Right atrium auricular region (tissue), 2 donors: ENCODE data around the gene PRKAG1. TPM values are rescaled to one million over a fixed set of nuclear protein-coding genes. Genes with fewer than 3 reads are reported as not detected.

Source experiments
- DNase-seq: peaks from one replicate; pipeline ENCODE4 v3.0.0-alpha.2; 2019; ENCODE audit warnings: low spot score
- H3K27ac ChIP-seq, 2 donors: fragments of 200-600 bp; sonication (generic); 1 replicate in 1 of 2; 2 replicates in 1 of 2; pipeline ENCODE4 v1.5.1; 2016 to 2019
- H3K27me3 ChIP-seq, 2 donors: fragments of 200-600 bp; sonication (generic); one replicate each; pipeline versions ENCODE4 v1.5.1 to v1.6.0; 2017 to 2019
- H3K36me3 ChIP-seq: fragments of 200-600 bp; sonication (generic); one replicate; pipeline ENCODE4 v1.5.1; 2016
- H3K4me1 ChIP-seq, 2 donors: fragments of 200-600 bp; sonication (generic); one replicate each; pipeline versions ENCODE4 v1.5.1 to v1.6.0; 2017 to 2019
- H3K4me3 ChIP-seq, 2 donors: fragments of 200-600 bp; sonication (generic); 1 replicate in 1 of 2; 2 replicates in 1 of 2; pipeline ENCODE4 v1.5.1; 2017 to 2019; ENCODE audit warnings: mild to moderate bottlenecking in 1 of 2, moderate library complexity in 1 of 2
- H3K9me3 ChIP-seq, 2 donors: fragments of 200-600 bp; sonication (generic); one replicate each; pipeline ENCODE4 v1.5.1; 2019
- CTCF ChIP-seq, 2 donors: fragments of 200-600 bp; sonication (generic); IDR thresholded peaks; one replicate each; pipeline ENCODE4 v1.5.1; 2019; ENCODE audit warnings: antibody characterized with exemption in 2 of 2
- total RNA-seq, 2 donors: library from RNA; depleted of rRNA; stranded (reverse); fragments of >200 nt; gene quantifications; one replicate each; pipeline ENCODE4 v1.1.0, GENCODE V29; 2016

The PRKAG1 gene
- total RNA-seq, 2 donors from 2014 or later = 68.5 to 74.8 TPM

DNA sequence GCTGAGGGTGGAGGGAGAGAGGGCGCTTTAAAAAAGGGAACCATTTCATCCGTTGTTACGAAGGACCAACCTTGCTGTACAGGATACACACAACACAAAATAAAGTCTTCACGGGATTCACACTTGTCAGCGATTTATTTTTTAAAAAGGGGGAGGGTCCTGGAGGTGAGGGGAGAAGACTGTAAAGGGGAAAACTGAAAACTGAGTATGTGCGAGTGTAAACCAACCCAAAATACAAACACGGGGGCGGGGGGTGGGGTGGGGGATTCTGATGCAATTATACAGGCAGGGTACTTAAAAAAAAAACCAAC, 499 bp upstream of the PRKAG1 start:
- Histone ChIP-seq H3K4me3 (peak overlapping the region; percentile 80 to 81), H3K4me1 (peaks cover 0 to 52% of the 10 kb centered on the region in 2 donors), H3K36me3 (peaks cover 33% of the 10 kb centered on the region), H3K27me3 (no peaks in the 10 kb centered on the region), H3K27ac (peak overlapping the region; percentile 93 to 97), H3K9me3 (no peaks in the 10 kb centered on the region)
- no peak for TF ChIP-seq CTCF (IDR thresholded peaks at IDR 0.05)
- no peak for DNase-seq

DNA sequence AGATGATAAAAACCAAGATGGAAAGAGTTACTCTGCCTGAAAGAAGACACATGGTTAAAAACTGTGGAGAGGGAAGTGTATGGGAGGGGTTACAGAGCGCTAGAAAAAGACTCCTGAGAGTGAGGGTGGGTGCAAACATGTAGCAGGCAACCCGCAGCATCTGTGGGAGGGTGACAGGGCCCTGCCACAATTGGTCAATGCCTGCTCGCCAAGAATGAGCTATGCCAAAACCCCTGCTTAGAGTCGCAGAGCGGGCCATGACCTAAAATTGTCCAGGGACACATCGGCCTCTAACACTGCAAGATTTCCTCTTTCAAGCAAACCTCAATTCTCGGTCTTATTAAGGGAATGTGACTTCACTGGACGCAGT, 700 bp downstream of the PRKAG1 start:
- H3K27ac ChIP-seq = peak overlapping the region; percentile 93 to 97
- peaks cover 0 to 61% of the 10 kb centered on the region in 2 donors for H3K4me1 ChIP-seq
- H3K9me3 ChIP-seq = no peaks in the 10 kb centered on the region
- peak overlapping the region; percentile 80 to 81 for H3K4me3 ChIP-seq
- peaks cover 22% of the 10 kb centered on the region for H3K36me3 ChIP-seq
- no peak for TF ChIP-seq CTCF (IDR thresholded peaks at IDR 0.05)
- DNase-seq = no peak
- H3K27me3 ChIP-seq = no peaks in the 10 kb centered on the region

DNA sequence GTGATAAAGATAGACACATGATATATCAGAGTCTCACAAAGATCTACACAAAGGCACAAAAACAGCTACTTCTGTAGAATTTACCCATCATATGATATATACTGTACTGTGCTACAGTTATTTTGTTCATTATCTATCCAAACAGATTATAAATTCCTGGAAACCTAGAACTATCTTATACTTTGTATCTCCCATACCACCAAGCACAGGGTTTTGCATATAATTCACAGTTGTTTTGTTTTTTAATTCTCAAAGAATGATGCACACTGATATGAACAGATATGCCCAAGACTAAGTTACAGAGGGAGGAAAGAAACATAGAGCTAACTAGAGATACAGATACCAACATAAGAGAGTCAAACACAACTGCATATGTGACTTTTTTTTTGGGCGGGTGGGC, 3.4 kb downstream of the PRKAG1 start:
- Histone ChIP-seq H3K27ac (no peak overlapping the region), H3K4me1 (peaks cover 0 to 61% of the 10 kb centered on the region in 2 donors), H3K4me3 (no peak overlapping the region), H3K27me3 (no peaks in the 10 kb centered on the region), H3K9me3 (no peaks in the 10 kb centered on the region), H3K36me3 (peaks cover 25% of the 10 kb centered on the region)
- no peak for TF ChIP-seq CTCF (IDR thresholded peaks at IDR 0.05)
- DNase-seq = no peak

DNA sequence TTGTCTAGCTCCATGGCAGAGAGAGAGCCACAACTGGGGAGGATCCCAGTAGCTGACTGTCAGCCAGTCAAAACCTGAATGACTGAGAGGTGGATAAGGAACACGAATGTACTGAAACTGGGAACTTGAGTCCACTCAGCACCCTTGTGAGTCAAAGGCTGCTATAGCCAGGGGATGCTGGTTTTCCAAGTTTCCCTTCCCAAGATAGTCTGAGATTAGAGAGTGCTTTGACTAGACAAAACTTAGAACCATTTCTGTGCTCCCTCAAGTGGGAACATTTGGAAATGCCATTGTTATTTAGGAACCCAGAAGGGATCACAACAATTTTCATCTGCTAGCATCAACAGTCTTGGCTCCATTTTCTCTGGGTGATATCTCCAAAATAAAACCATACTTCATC, 4.0 kb downstream of the PRKAG1 start:
- Histone ChIP-seq H3K4me3 (no peak overlapping the region), H3K9me3 (no peaks in the 10 kb centered on the region), H3K27me3 (no peaks in the 10 kb centered on the region), H3K4me1 (peaks cover 0 to 55% of the 10 kb centered on the region in 2 donors), H3K36me3 (peaks cover 27% of the 10 kb centered on the region), H3K27ac (peak overlapping the region; percentile 5 to 37)
- no peak for DNase-seq
- peak in 1 of 2 donors; percentile 37 for TF ChIP-seq CTCF (IDR thresholded peaks at IDR 0.05)

GRCh38 chr12:49013428-49013827, 5.1 kb downstream of the PRKAG1 start:
- Histone ChIP-seq H3K27ac (peak overlapping the region in 1 of 2 donors; percentile 4), H3K9me3 (no peaks in the 10 kb centered on the region), H3K27me3 (no peaks in the 10 kb centered on the region), H3K4me1 (peaks cover 0 to 48% of the 10 kb centered on the region in 2 donors), H3K36me3 (peaks cover 31% of the 10 kb centered on the region), H3K4me3 (no peak overlapping the region)
- no peak for TF ChIP-seq CTCF (IDR thresholded peaks at IDR 0.05)
- DNase-seq = no peak

DNA sequence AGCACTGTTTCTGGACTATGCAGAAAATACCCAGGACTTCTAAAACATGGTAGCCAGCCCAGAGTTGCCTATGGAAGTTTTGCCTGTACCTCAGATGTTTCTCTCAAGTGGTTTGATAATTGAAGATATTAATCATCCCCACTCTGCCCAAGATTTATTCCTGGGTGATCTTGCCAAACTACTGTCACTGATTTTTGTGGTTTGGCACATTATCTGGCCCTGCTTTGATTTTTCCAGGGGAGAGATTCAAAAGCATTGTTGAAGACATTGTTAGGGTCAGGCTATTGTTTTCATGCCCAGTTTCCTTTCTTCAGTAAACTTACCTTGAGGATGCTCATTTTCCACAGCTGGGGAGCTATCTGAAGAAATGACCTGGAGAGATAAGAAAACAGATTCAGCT, 5.8 kb downstream of the PRKAG1 start:
- H3K27me3 ChIP-seq = no peaks in the 10 kb centered on the region
- H3K9me3 ChIP-seq = no peaks in the 10 kb centered on the region
- peaks cover 0 to 45% of the 10 kb centered on the region in 2 donors for H3K4me1 ChIP-seq
- DNase-seq = no peak
- peaks cover 31% of the 10 kb centered on the region for H3K36me3 ChIP-seq
- no peak for TF ChIP-seq CTCF (IDR thresholded peaks at IDR 0.05)
- no peak overlapping the region for H3K4me3 ChIP-seq
- no peak overlapping the region for H3K27ac ChIP-seq
